NCI-H1694 treated with DMSO at 0.1 percent for 48 hours (cell line): ENCODE measurements around the gene BCKDHB.
A peak's percentile ranks its signal among the peaks of the same experiment; 100 is the strongest.
"Not testable (repeated sequence)": the region's sequence is repeated elsewhere in the genome, so short reads cannot be mapped to it uniquely, and the experiment has no call there.

Experiments
- DNase-seq: peaks from one replicate; lab custom pipeline; 2025; lab: John Stamatoyannopoulos, UW

The BCKDHB gene

GRCh38 chr6:80209430-80209829 lies 103.0 kb downstream of the BCKDHB start:
- no peak for DNase-seq

GRCh38 chr6:80210618-80211017 lies 104.1 kb downstream of the BCKDHB start:
- DNase-seq, result no peak

- DNase-seq, result no peak
These were observed 104.8 kb downstream of the BCKDHB start for GRCh38 chr6:80211286-80211685.

GRCh38 chr6:80211890-80212289 lies 105.4 kb downstream of the BCKDHB start:
- DNase-seq, result not testable (repeated sequence)

- DNase-seq, result peak; percentile 52
These were observed 108.1 kb downstream of the BCKDHB start for GRCh38 chr6:80214436-80215022.

GRCh38 chr6:80215063-80215462 lies 108.6 kb downstream of the BCKDHB start:
- no peak for DNase-seq

- no peak for DNase-seq
These were observed 111.3 kb downstream of the BCKDHB start for GRCh38 chr6:80217794-80218193.

GRCh38 chr6:80223743-80224212 lies 117.3 kb downstream of the BCKDHB start:
- DNase-seq, result no peak

- DNase-seq, result no peak
These were observed 119.7 kb downstream of the BCKDHB start for GRCh38 chr6:80226151-80226550.

GRCh38 chr6:80226699-80227098 lies 120.2 kb downstream of the BCKDHB start:
- no peak for DNase-seq

- DNase-seq, result no peak
These were observed 121.2 kb downstream of the BCKDHB start for GRCh38 chr6:80227545-80228105.

- no peak for DNase-seq
These were observed 126.8 kb downstream of the BCKDHB start for GRCh38 chr6:80233262-80233661.

- no peak for DNase-seq
These were observed 127.5 kb downstream of the BCKDHB start for GRCh38 chr6:80233958-80234357.

- DNase-seq, result no peak
These were observed 127.9 kb downstream of the BCKDHB start for GRCh38 chr6:80234401-80234800.

- no peak for DNase-seq
These were observed 128.4 kb downstream of the BCKDHB start for GRCh38 chr6:80234908-80235307.

- DNase-seq, result no peak
These were observed 129.2 kb downstream of the BCKDHB start for GRCh38 chr6:80235647-80236046.

GRCh38 chr6:80238754-80239153 lies 132.3 kb downstream of the BCKDHB start:
- not testable (repeated sequence) for DNase-seq

- no peak for DNase-seq
These were observed 138.6 kb downstream of the BCKDHB start for GRCh38 chr6:80245043-80245442.

GRCh38 chr6:80249897-80250296 lies 143.4 kb downstream of the BCKDHB start:
- DNase-seq, result no peak

- DNase-seq, result no peak
These were observed 144.0 kb downstream of the BCKDHB start for GRCh38 chr6:80250391-80250997.

GRCh38 chr6:80251321-80251720 lies 144.8 kb downstream of the BCKDHB start:
- no peak for DNase-seq

GRCh38 chr6:80254716-80255115 lies 148.2 kb downstream of the BCKDHB start:
- no peak for DNase-seq

- DNase-seq, result no peak
These were observed 150.2 kb downstream of the BCKDHB start for GRCh38 chr6:80256691-80257090.

GRCh38 chr6:80259118-80259517 lies 152.6 kb downstream of the BCKDHB start:
- DNase-seq, result no peak
